Measurements from ENCODE around the gene MEF2C. TPM values are rescaled to one million over a fixed set of nuclear protein-coding genes. Genes with fewer than 3 reads are reported as not detected.

The MEF2C gene
- total and polyA plus RNA-seq, 2 experiments from 2014 or later = 3.2 to 3.4 TPM

- no peaks in the 10 kb centered on the region for H3K9me3 ChIP-seq (ENCODE audit: low read depth)
- no peak for TF ChIP-seq EZH2phosphoT487 (IDR thresholded peaks at IDR 0.05; ENCODE audit: insufficient read depth, low read depth)
- TF ChIP-seq EZH2 (IDR thresholded peaks at IDR 0.05; ENCODE audit: insufficient read depth, poor library complexity, severe bottlenecking) = no peak
- no peak overlapping the region for H2AFZ ChIP-seq
- no peak overlapping the region for H3K4me2 ChIP-seq (ENCODE audit: unreplicated experiment)
- no peaks in the 10 kb centered on the region for H3F3A ChIP-seq (ENCODE audit: insufficient read depth)
- no peaks in the 10 kb centered on the region for H3K4me1 ChIP-seq (ENCODE audit: insufficient read depth)
- no peaks in the 10 kb centered on the region for H3K9me2 ChIP-seq (ENCODE audit: insufficient read depth)
- no peaks in the 10 kb centered on the region for H3K36me3 ChIP-seq (ENCODE audit: low read depth)
- no peaks in the 10 kb centered on the region for H3K79me2 ChIP-seq (ENCODE audit: insufficient read depth)
- H3K4me3 ChIP-seq = no peak overlapping the region
- in situ Hi-C loops (cut with MboI) = loop anchor here (25.0 kb wide), 2 partner anchors 1544 to 1669 kb away; no protein-coding TSS in a partner anchor
- WGBS, 2 experiments (ENCODE audit: low coverage in 1 of 2, low lambda C conversion rate in 2 of 2, missing lambda C conversion rate in 2 of 2) = 81 to 85% methylated on average over 4 of the region's 4 CpGs
- no peak overlapping the region for H3K27ac ChIP-seq
- no peaks in the 10 kb centered on the region for H4K20me1 ChIP-seq (ENCODE audit: insufficient read depth)
- DNase-seq = no peak
- H3K27me3 ChIP-seq (replicated peaks; ENCODE audit: insufficient read depth) = no peaks in the 10 kb centered on the region
- H3K9ac ChIP-seq = no peak overlapping the region
Measured at GRCh38 chr5:88718736-88719135, 164.2 kb downstream of the MEF2C start.

GRCh38 chr5:88716101-88716500 lies 166.9 kb downstream of the MEF2C start:
- in situ Hi-C loops (cut with MboI) = loop anchor here (25.0 kb wide), 2 partner anchors 1546 to 1671 kb away; no protein-coding TSS in a partner anchor
- Histone ChIP-seq H3K4me1 (ENCODE audit: insufficient read depth) (no peaks in the 10 kb centered on the region), H3F3A (ENCODE audit: insufficient read depth) (no peaks in the 10 kb centered on the region), H3K4me3 (no peak overlapping the region), H3K9ac (no peak overlapping the region), H3K9me2 (ENCODE audit: insufficient read depth) (no peaks in the 10 kb centered on the region), H3K9me3 (ENCODE audit: low read depth) (no peaks in the 10 kb centered on the region), H3K27me3 (replicated peaks; ENCODE audit: insufficient read depth) (no peaks in the 10 kb centered on the region), H4K20me1 (ENCODE audit: insufficient read depth) (no peaks in the 10 kb centered on the region), H3K27ac (no peak overlapping the region), H3K79me2 (ENCODE audit: insufficient read depth) (no peaks in the 10 kb centered on the region), H3K36me3 (ENCODE audit: low read depth) (no peaks in the 10 kb centered on the region), H2AFZ (no peak overlapping the region), H3K4me2 (ENCODE audit: unreplicated experiment) (no peak overlapping the region)
- WGBS, 2 experiments (ENCODE audit: low coverage in 1 of 2, low lambda C conversion rate in 2 of 2, missing lambda C conversion rate in 2 of 2) = 83 to 88% methylated on average over 1 of the region's 1 CpG
- no peak for TF ChIP-seq EZH2phosphoT487 (IDR thresholded peaks at IDR 0.05; ENCODE audit: insufficient read depth, low read depth)
- TF ChIP-seq EZH2 (IDR thresholded peaks at IDR 0.05; ENCODE audit: insufficient read depth, poor library complexity, severe bottlenecking) = no peak
- DNase-seq = no peak

DNA sequence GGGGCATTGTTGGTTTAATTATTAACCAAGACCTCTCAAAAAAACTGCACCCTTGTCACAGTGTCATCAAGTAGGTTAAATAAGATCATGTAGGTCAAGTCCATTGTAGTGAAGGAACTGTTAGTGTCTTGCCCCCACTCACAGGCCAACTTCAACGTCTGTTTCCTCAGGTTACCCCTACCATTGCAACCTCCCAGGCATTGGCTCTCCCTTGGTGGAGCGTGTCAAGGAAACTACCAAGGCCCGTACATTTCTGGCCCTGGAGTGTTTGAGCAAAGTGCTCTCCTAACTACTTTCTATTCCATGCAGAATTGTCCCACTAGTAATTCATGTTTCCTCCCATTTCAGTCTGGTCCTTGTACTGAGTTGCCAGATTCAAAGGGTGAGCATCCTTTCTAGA lies 167.5 kb downstream of the MEF2C start:
- Histone ChIP-seq H3K9me3 (ENCODE audit: low read depth) (no peaks in the 10 kb centered on the region), H3K4me3 (no peak overlapping the region), H3K9me2 (ENCODE audit: insufficient read depth) (no peaks in the 10 kb centered on the region), H4K20me1 (ENCODE audit: insufficient read depth) (no peaks in the 10 kb centered on the region), H3K79me2 (ENCODE audit: insufficient read depth) (no peaks in the 10 kb centered on the region), H3K4me2 (ENCODE audit: unreplicated experiment) (no peak overlapping the region), H3K27me3 (replicated peaks; ENCODE audit: insufficient read depth) (no peaks in the 10 kb centered on the region), H2AFZ (no peak overlapping the region), H3K36me3 (ENCODE audit: low read depth) (no peaks in the 10 kb centered on the region), H3F3A (ENCODE audit: insufficient read depth) (no peaks in the 10 kb centered on the region), H3K4me1 (ENCODE audit: insufficient read depth) (no peaks in the 10 kb centered on the region), H3K9ac (no peak overlapping the region), H3K27ac (no peak overlapping the region)
- DNase-seq = no peak
- TF ChIP-seq EZH2phosphoT487 (IDR thresholded peaks at IDR 0.05; ENCODE audit: insufficient read depth, low read depth) = no peak
- in situ Hi-C loops (cut with MboI) = loop anchor here (25.0 kb wide), 2 partner anchors 1547 to 1672 kb away; no protein-coding TSS in a partner anchor
- WGBS, 2 experiments (ENCODE audit: low coverage in 1 of 2, low lambda C conversion rate in 2 of 2, missing lambda C conversion rate in 2 of 2) = 78 to 82% methylated on average over 3 of the region's 3 CpGs

DNA sequence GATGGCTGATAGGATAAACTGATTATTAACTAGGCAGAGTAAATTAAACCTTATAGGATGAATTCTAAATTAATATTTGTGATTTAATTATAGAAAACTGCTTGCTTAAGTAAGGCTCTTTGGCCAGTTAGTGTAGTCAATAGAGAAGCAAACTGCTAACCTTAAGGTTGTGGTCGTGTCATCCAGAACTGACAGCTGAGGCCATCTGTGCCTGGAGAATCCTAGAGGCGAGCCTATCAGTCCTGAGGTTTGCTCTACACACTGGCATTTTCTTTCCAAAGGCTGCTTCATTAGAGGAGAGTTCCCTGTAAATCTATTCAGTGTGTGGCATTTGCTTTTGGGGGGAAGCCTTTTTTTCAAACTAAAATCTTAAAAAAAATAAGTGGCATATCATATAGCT lies 169.2 kb downstream of the MEF2C start:
- Histone ChIP-seq H3K9ac (no peak overlapping the region), H3K4me2 (ENCODE audit: unreplicated experiment) (no peak overlapping the region), H4K20me1 (ENCODE audit: insufficient read depth) (no peaks in the 10 kb centered on the region), H3K4me3 (no peak overlapping the region), H3K27me3 (replicated peaks; ENCODE audit: insufficient read depth) (0 out of 2 replicates have a peak, but pooled peaks cover 4% of the 10 kb centered on the region), H3K27ac (no peak overlapping the region), H3K79me2 (ENCODE audit: insufficient read depth) (no peaks in the 10 kb centered on the region), H3K9me3 (ENCODE audit: low read depth) (no peaks in the 10 kb centered on the region), H3F3A (ENCODE audit: insufficient read depth) (no peaks in the 10 kb centered on the region), H3K36me3 (ENCODE audit: low read depth) (no peaks in the 10 kb centered on the region), H3K9me2 (ENCODE audit: insufficient read depth) (no peaks in the 10 kb centered on the region), H3K4me1 (ENCODE audit: insufficient read depth) (no peaks in the 10 kb centered on the region), H2AFZ (no peak overlapping the region)
- TF ChIP-seq EZH2phosphoT487 (IDR thresholded peaks at IDR 0.05; ENCODE audit: insufficient read depth, low read depth) (no peak), EZH2 (IDR thresholded peaks at IDR 0.05; ENCODE audit: insufficient read depth, poor library complexity, severe bottlenecking) (no peak)
- WGBS, 2 experiments (ENCODE audit: low coverage in 1 of 2, low lambda C conversion rate in 2 of 2, missing lambda C conversion rate in 2 of 2) = 25 to 51% methylated on average over 2 of the region's 2 CpGs
- DNase-seq = no peak
- in situ Hi-C loops (cut with MboI) = loop anchor here (25.0 kb wide), 2 partner anchors 1548 to 1673 kb away; no protein-coding TSS in a partner anchor

All from GM23248 (cell line).